T-helper 2 cell treated with Interferon-gamma antibody and Interleukin-4, amounts not matched to agents 5 μg/mL and 100 μg/mL, for 36 hours (primary cell): ENCODE data around the gene DEPDC5.
"Not testable (repeated sequence)": the region's sequence is repeated elsewhere in the genome, so short reads cannot be mapped to it uniquely, and the experiment has no call there.

Experiments
- DNase-seq: peaks from one replicate; pipeline ENCODE4 v3.0.0; 2021; ENCODE audit warnings: low spot score
- H3K27ac Mint-ChIP-seq: one replicate; pipeline ENCODE4 v1.8.0; 2021; ENCODE audit warnings: mild to moderate bottlenecking, mixed read lengths
- H3K27me3 Mint-ChIP-seq: one replicate; pipeline ENCODE4 v1.8.0; 2021; ENCODE audit warnings: low read depth, mixed read lengths
- H3K36me3 Mint-ChIP-seq: one replicate; pipeline ENCODE4 v1.8.0; 2021; ENCODE audit warnings: low read depth, mixed read lengths
- H3K4me1 Mint-ChIP-seq: one replicate; pipeline ENCODE4 v1.8.0; 2021; ENCODE audit warnings: low read depth, mixed read lengths
- H3K4me3 Mint-ChIP-seq: one replicate; pipeline ENCODE4 v1.8.0; 2022; ENCODE audit warnings: mild to moderate bottlenecking, moderate library complexity, mixed read lengths
- H3K9me3 Mint-ChIP-seq: one replicate; pipeline ENCODE4 v1.8.0; 2021; ENCODE audit warnings: mixed read lengths

Gene DEPDC5

DNA sequence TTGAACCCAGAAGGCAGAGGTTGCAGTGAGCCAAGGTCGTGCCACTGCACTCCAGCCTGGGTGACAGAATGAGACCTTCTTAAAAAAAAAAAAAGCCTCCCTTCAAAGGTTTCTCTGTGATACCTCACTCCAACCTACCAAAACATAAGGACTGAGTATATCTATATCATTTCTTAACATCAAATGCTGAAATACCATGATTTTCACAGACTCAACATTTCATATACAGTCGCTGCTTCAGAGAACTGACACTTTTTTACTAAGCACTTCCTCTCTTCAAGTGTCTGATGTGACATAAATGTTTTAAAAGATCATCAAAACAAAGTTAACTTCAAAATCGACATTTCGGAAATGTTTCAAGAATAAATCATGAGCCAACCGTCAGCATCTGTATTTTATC, 15.9 kb upstream of the DEPDC5 start:
- H3K27ac Mint-ChIP-seq: no peak overlapping the region
- peaks cover 23% of the 10 kb centered on the region for H3K4me1 Mint-ChIP-seq
- H3K9me3 Mint-ChIP-seq: no peaks in the 10 kb centered on the region
- H3K36me3 Mint-ChIP-seq: peaks cover 52% of the 10 kb centered on the region
- H3K4me3 Mint-ChIP-seq: no peak overlapping the region
- no peaks in the 10 kb centered on the region for H3K27me3 Mint-ChIP-seq
- DNase-seq: no peak

DNA sequence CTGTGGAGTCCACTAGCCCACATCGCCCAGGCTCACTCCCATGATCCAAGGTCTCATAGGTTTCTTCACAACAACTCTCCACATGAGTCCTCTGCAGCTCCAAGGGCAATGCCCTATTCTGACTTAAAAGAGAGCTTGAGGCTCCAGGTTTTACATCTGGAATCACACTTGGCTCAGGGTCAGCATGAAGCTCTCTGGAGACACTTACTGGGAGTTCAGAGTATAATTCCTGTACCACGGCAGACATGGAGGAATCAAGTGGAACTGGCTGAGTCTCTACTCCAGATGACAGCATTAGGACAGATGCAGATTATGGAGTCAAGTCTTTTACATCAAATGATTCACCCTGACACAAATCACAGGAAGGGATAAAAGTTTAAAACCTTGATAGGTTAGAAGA, 15.3 kb upstream of the DEPDC5 start:
- peaks cover 50% of the 10 kb centered on the region for H3K36me3 Mint-ChIP-seq
- no peaks in the 10 kb centered on the region for H3K9me3 Mint-ChIP-seq
- H3K4me3 Mint-ChIP-seq: no peak overlapping the region
- H3K27me3 Mint-ChIP-seq: no peaks in the 10 kb centered on the region
- H3K4me1 Mint-ChIP-seq: peaks cover 22% of the 10 kb centered on the region
- no peak overlapping the region for H3K27ac Mint-ChIP-seq
- DNase-seq: no peak

DNA sequence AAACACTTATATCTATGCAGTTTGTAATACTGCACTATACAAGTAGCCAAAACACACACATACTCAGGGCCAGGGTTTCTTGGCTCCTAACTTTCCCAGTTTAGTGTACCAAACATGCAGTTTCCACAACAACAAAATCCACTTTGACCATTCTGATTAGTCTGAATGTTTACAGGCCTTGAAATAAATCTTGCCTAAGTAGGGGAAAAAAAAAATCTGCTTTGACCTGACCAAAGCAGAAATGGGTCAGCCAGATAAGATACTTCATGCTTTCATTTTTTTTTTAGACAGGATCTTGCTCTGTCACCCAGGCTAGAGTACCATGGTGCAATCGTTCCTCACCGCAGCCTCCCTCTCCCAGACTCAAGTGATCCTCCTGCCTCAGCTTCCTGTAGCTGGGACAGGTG, 14.0 kb upstream of the DEPDC5 start:
- H3K27ac Mint-ChIP-seq: no peak overlapping the region
- no peaks in the 10 kb centered on the region for H3K27me3 Mint-ChIP-seq
- peaks cover 43% of the 10 kb centered on the region for H3K36me3 Mint-ChIP-seq
- no peak overlapping the region for H3K4me3 Mint-ChIP-seq
- H3K9me3 Mint-ChIP-seq: no peaks in the 10 kb centered on the region
- peaks cover 24% of the 10 kb centered on the region for H3K4me1 Mint-ChIP-seq
- no peak for DNase-seq

DNA sequence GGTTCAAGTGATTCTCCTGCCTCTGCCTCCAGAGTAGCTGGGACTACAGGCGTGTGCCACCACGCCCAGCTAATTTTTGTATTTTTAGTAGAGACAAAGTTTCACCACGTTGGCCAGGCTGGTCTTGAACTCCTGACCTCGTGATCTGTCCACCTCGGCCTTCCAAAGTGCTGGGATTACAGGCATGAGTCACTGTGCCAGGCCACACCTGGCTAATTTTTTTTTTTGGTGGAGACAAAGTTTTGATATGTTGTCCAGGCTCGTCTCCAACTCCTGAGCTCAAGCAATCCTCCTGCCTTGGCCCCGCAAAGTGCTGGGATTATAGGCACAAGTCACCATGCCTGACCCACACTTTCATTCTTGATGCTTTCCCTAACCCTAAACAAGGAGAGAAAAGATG, 13.5 kb upstream of the DEPDC5 start:
- not testable (repeated sequence) for H3K27ac Mint-ChIP-seq, H3K9me3 Mint-ChIP-seq, H3K4me3 Mint-ChIP-seq, DNase-seq, H3K27me3 Mint-ChIP-seq
- H3K4me1 Mint-ChIP-seq: peaks cover 24% of the 10 kb centered on the region
- peaks cover 41% of the 10 kb centered on the region for H3K36me3 Mint-ChIP-seq

DNA sequence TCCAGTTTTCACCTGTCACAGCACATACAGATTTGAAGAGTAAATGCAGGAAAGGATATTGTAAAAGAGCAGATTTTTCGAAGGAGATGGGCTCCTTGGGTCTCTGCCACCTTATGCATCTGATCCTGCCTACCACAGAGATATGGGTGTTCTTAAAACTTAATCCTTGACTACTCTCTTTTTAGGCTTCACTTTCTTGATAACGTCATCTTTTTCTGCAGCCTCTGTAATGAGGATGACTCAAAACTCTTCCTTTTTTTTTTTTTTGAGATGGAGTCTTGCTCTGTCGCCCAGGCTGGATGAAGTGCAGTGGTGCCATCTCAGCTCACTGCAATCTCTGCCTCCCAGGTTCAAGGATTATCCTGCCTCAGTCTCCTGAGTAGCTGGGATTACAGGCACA, 11.7 kb upstream of the DEPDC5 start:
- no peaks in the 10 kb centered on the region for H3K27me3 Mint-ChIP-seq
- DNase-seq: no peak
- H3K9me3 Mint-ChIP-seq: no peaks in the 10 kb centered on the region
- peaks cover 38% of the 10 kb centered on the region for H3K36me3 Mint-ChIP-seq
- H3K4me1 Mint-ChIP-seq: peaks cover 27% of the 10 kb centered on the region
- H3K27ac Mint-ChIP-seq: no peak overlapping the region
- no peak overlapping the region for H3K4me3 Mint-ChIP-seq

DNA sequence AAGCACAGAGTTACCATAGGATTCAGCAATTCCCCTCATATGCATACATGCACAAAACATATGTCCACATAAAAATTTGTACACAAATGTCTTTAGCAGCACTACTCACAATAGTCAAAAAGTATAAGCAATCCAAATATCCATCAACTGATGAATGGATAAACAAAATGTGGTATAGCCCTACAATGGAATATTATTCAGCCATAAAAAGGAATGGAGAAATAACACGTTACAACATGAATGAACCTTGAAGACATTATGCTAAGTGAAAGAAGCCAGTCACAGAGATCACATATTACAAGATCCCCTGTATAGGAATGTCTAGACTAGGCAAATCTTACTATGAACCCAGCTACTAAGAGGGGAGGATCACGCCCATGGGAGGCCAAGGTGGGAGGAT, 11.1 kb upstream of the DEPDC5 start:
- no peak overlapping the region for H3K4me3 Mint-ChIP-seq
- H3K27ac Mint-ChIP-seq: no peak overlapping the region
- H3K36me3 Mint-ChIP-seq: peaks cover 43% of the 10 kb centered on the region
- no peak for DNase-seq
- H3K4me1 Mint-ChIP-seq: peaks cover 31% of the 10 kb centered on the region
- no peaks in the 10 kb centered on the region for H3K9me3 Mint-ChIP-seq
- H3K27me3 Mint-ChIP-seq: no peaks in the 10 kb centered on the region

- no peak overlapping the region for H3K4me3 Mint-ChIP-seq
- no peak for DNase-seq
- no peaks in the 10 kb centered on the region for H3K27me3 Mint-ChIP-seq
- no peak overlapping the region for H3K27ac Mint-ChIP-seq
- H3K4me1 Mint-ChIP-seq: peaks cover 32% of the 10 kb centered on the region
- no peaks in the 10 kb centered on the region for H3K9me3 Mint-ChIP-seq
- peaks cover 40% of the 10 kb centered on the region for H3K36me3 Mint-ChIP-seq
Observed at GRCh38 chr22:31743871-31744270, 9.9 kb upstream of the DEPDC5 start.

- Mint-ChIP-seq H3K4me1 (peaks cover 33% of the 10 kb centered on the region), H3K4me3 (peak overlapping the region; percentile 91), H3K27ac (no peak overlapping the region), H3K36me3 (peaks cover 24% of the 10 kb centered on the region), H3K9me3 (no peaks in the 10 kb centered on the region), H3K27me3 (no peaks in the 10 kb centered on the region)
- no peak for DNase-seq
Observed at GRCh38 chr22:31747441-31747840, 6.4 kb upstream of the DEPDC5 start.

- peaks cover 18% of the 10 kb centered on the region for H3K36me3 Mint-ChIP-seq
- peak overlapping the region; percentile 97 for H3K27ac Mint-ChIP-seq
- peaks cover 42% of the 10 kb centered on the region for H3K4me1 Mint-ChIP-seq
- no peak for DNase-seq
- H3K9me3 Mint-ChIP-seq: no peaks in the 10 kb centered on the region
- H3K4me3 Mint-ChIP-seq: peak overlapping the region; percentile 91
- no peaks in the 10 kb centered on the region for H3K27me3 Mint-ChIP-seq
Observed at GRCh38 chr22:31748490-31748889, 5.3 kb upstream of the DEPDC5 start.

- Mint-ChIP-seq H3K4me1 (peaks cover 46% of the 10 kb centered on the region), H3K4me3 (peak within 1 kb of the TSS; percentile 91), H3K27ac (peak within 1 kb of the TSS; percentile 97), H3K36me3 (peaks cover 14% of the 10 kb centered on the region), H3K27me3 (no peaks in the 10 kb centered on the region), H3K9me3 (no peaks in the 10 kb centered on the region)
- peak; percentile 99 for DNase-seq
Observed at GRCh38 chr22:31749636-31750364, 4.0 kb upstream of the DEPDC5 start, which contains the start of gene PRR14L. TSS of gene PRR14L (minus strand) at chr22:31750132. CDS start at chr22:31738860, 11,272 bp downstream.

DNA sequence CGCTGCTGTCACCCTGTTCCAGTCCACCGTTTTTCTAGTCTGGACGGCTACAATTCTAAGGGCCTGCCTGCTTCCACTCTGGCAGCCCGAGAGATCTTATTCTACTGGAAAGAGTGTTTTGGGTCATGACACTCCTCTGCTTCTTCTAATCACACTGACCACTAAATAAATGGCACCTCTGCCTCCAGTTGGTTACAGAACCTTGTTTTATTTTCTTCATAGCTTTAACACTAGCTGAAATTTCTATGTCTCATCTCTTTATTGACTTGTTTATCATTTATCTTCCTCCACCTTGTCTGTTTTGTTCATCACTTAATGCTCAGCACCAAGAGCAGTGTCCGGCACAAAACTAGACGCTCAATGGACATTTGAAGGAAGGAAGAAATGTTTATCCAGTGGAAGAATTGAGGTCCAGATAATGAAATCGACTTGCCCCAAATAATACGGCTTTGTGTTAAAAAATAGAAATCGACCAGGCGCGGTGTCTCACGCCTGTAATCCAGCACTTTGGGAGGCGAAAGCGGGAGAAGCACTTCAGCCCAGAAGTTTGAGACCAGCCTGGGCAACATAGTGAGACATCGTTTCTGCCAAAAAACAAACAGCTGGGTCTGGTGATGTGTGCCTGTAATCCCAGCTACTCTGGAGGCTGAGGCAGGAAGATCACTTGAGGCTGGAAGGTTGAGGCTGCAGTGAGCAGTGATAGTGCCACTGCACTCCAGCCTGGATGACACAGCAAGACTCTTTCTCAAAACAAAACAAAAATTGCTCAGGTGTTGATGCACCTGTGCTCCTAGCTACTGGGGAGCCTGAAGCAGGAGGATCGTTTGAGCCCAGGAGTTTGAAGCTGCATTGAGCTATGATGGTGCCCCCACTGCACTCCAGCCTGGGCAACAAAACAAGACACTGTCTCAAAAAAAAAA, 3.2 kb upstream of the DEPDC5 start:
- peaks cover 14% of the 10 kb centered on the region for H3K36me3 Mint-ChIP-seq

DNA sequence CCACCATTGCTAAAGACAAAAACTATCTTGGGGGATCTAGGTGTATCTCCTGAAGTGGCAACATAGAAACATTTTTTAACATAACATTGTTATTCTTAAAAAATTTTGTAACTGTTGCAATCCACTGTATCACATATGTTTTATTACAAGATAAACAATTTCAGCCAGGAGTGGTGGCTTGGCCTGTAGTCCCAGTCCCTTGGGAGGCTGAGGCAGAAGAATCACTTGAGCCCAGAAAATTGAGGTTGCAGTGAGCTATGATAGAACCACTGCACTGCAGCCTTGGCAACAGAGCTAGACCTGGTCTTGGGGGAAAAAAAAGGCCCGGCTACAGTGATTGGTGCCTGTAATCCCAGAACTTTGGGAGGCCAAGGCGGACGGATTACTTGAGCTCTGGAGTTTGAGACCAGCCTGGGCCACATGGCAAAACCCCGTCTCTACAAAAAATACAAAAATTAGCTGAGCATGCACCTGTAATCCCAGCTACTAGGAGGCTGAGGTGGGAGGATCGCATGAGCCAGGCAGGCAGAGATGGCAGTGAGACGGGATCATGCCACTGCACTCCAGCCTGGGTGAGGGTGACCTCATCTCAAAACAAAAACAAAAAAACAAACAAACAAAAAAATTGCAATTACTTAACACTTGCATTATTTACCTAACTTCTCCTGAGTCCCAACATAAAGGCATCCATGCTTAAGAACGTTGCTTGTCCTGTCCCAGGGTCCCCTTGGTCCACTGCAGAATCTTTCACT, 1.5 kb upstream of the DEPDC5 start:
- H3K9me3 Mint-ChIP-seq: no peaks in the 10 kb centered on the region
- H3K27me3 Mint-ChIP-seq: no peaks in the 10 kb centered on the region
- peaks cover 12% of the 10 kb centered on the region for H3K36me3 Mint-ChIP-seq
- H3K27ac Mint-ChIP-seq: peak overlapping the region; percentile 98
- peak overlapping the region; percentile 86 for H3K4me3 Mint-ChIP-seq
- peaks cover 50% of the 10 kb centered on the region for H3K4me1 Mint-ChIP-seq
- no peak for DNase-seq

More for the DNA sequence above, 3.2 kb upstream of the DEPDC5 start:
- Mint-ChIP-seq H3K9me3 (no peaks in the 10 kb centered on the region), H3K4me1 (peaks cover 53% of the 10 kb centered on the region), H3K4me3 (peak overlapping the region; percentile 91), H3K27ac (peak overlapping the region; percentile 97), H3K27me3 (no peaks in the 10 kb centered on the region)
- DNase-seq: no peak

DNA sequence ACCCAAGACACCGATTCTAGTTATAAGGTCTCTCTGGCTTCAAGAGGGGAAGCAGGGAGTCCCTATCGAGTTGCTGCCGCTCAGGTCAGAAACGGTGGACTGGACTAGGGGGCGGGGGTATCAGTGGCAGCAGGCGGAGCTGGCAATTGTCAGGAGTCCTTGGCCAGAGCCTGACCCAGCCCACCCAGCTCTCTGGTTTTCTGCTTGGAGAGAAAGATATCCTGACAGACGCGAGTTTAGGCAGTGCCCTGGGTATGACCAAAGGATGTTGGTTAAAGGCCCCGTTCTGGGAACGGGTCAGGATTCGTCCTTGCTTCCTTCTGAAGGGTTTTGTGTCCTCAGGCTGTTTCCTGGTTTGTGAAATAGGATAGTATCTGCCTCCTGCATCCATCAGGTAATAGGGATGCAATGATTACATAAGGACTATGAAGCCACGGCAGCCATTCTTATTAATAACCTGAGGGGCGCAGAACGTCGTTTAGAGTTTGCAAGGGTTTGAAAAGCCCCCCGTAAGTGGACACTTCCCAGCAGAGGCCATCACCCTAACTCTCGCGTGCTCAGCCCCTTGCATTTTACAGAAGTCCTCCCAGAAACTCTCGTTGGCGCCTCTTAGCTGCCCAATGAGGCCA, 700 bp upstream of the DEPDC5 start:
- DNase-seq: no peak
- H3K36me3 Mint-ChIP-seq: peaks cover 4% of the 10 kb centered on the region
- peaks cover 42% of the 10 kb centered on the region for H3K4me1 Mint-ChIP-seq
- peak overlapping the region; percentile 98 for H3K27ac Mint-ChIP-seq
- H3K9me3 Mint-ChIP-seq: no peaks in the 10 kb centered on the region
- H3K4me3 Mint-ChIP-seq: peak overlapping the region; percentile 86
- no peaks in the 10 kb centered on the region for H3K27me3 Mint-ChIP-seq
